SH-SY5Y (cell line): ENCODE measurements around the gene OR6T1.

Experiments
- GATA2 ChIP-seq: IDR thresholded peaks from 2 replicates; pipeline ENCODE4 v1.6.1; 2011; ENCODE audit warnings: mild to moderate bottlenecking, low read depth, low read length
- GATA3 ChIP-seq: IDR thresholded peaks from 2 replicates; pipeline ENCODE4 v1.6.1; 2011; ENCODE audit warnings: low read depth, mild to moderate bottlenecking, low read length, moderate library complexity

Gene OR6T1

GRCh38 chr11:123943738-123944137 lies at the start of gene OR6T1:
TSS of gene OR6T1 (minus strand) at chr11:123943838. CDS start at chr11:123943838, 0 bp downstream.
- TF ChIP-seq GATA2 (no peak), GATA3 (no peak)

GRCh38 chr11:123979311-123979710 lies 35.7 kb upstream of the OR6T1 start:
- TF ChIP-seq GATA3, result no peak
- TF ChIP-seq GATA2, result no peak

GRCh38 chr11:123977731-123978347 lies 34.2 kb upstream of the OR6T1 start, which contains the start of gene OR10S1:
TSS of gene OR10S1 (minus strand) at chr11:123977781. CDS start at chr11:123977664, 117 bp downstream.
- TF ChIP-seq GATA2 (no peak), GATA3 (no peak)

- no peak for TF ChIP-seq GATA3
- TF ChIP-seq GATA2, result no peak
Observed at GRCh38 chr11:123976770-123977560, 33.3 kb upstream of the OR6T1 start.

GRCh38 chr11:123973816-123974215 lies 30.2 kb upstream of the OR6T1 start:
- no peak for TF ChIP-seq GATA2
- TF ChIP-seq GATA3, result no peak

- TF ChIP-seq GATA3 (no peak), GATA2 (no peak)
Observed at GRCh38 chr11:123956752-123957151, 13.1 kb upstream of the OR6T1 start.

- no peak for TF ChIP-seq GATA3
- no peak for TF ChIP-seq GATA2
Observed at GRCh38 chr11:123945132-123945531, 1.5 kb upstream of the OR6T1 start.

- TF ChIP-seq GATA3, result no peak
- no peak for TF ChIP-seq GATA2
Observed at GRCh38 chr11:123942413-123942812, 1.2 kb downstream of the OR6T1 start.

- no peak for TF ChIP-seq GATA3
Observed at GRCh38 chr11:123939317-123939716, 4.3 kb downstream of the OR6T1 start, which contains the start of gene OR4D5. TSS of gene OR4D5 (plus strand) at chr11:123939617. CDS start at chr11:123939617, 0 bp downstream.

- TF ChIP-seq GATA3 (no peak), GATA2 (no peak)
Observed at GRCh38 chr11:123924027-123924426, 19.6 kb downstream of the OR6T1 start.

GRCh38 chr11:123920943-123921342 lies 22.7 kb downstream of the OR6T1 start:
- TF ChIP-seq GATA2 (no peak), GATA3 (no peak)

- TF ChIP-seq GATA3, result no peak
- no peak for TF ChIP-seq GATA2
Observed at GRCh38 chr11:123905826-123906225, 37.8 kb downstream of the OR6T1 start.

- TF ChIP-seq GATA2, result no peak
- no peak for TF ChIP-seq GATA3
Observed at GRCh38 chr11:123904932-123905331, 38.7 kb downstream of the OR6T1 start.

GRCh38 chr11:123903932-123904331 lies 39.7 kb downstream of the OR6T1 start:
- TF ChIP-seq GATA2, result no peak
- TF ChIP-seq GATA3, result no peak

- TF ChIP-seq GATA3 (no peak), GATA2 (no peak)
Observed at GRCh38 chr11:123901867-123902266, 41.8 kb downstream of the OR6T1 start, which contains the start of gene OR8D4. TSS of gene OR8D4 (plus strand) at chr11:123902167. CDS start at chr11:123906432, 4,265 bp downstream.

- TF ChIP-seq GATA2 (no peak), GATA3 (no peak)
Observed at GRCh38 chr11:123899792-123900191, 43.8 kb downstream of the OR6T1 start.
